HG02885 (cell line): ENCODE results near the gene CPLX4.

ENCODE experiments used
- ATAC-seq: cut with Tn5 transposase; IDR thresholded peaks from one replicate; pipeline ENCODE4 v1.9.1; 2021; ENCODE audit warnings: mild to moderate bottlenecking; ENCODE audit not compliant: unreplicated experiment, poor library complexity

CPLX4 gene

GRCh38 chr18:59246796-59247195 lies 71.7 kb downstream of the CPLX4 start:
- ATAC-seq, result no peak
